ENCODE measurements around the gene DYNLL1. TPM values are rescaled to one million over a fixed set of nuclear protein-coding genes. Genes with fewer than 3 reads are reported as not detected.
A peak's percentile ranks its signal among the peaks of the same experiment; 100 is the strongest.
"Not testable (repeated sequence)": the region's sequence is repeated elsewhere in the genome, so short reads cannot be mapped to it uniquely, and the experiment has no call there.

Gene DYNLL1
- 268 TPM for polyA plus RNA-seq (2013, experiment 1 of 2)
- 269 TPM for polyA plus RNA-seq (2013, experiment 2 of 2)

DNA sequence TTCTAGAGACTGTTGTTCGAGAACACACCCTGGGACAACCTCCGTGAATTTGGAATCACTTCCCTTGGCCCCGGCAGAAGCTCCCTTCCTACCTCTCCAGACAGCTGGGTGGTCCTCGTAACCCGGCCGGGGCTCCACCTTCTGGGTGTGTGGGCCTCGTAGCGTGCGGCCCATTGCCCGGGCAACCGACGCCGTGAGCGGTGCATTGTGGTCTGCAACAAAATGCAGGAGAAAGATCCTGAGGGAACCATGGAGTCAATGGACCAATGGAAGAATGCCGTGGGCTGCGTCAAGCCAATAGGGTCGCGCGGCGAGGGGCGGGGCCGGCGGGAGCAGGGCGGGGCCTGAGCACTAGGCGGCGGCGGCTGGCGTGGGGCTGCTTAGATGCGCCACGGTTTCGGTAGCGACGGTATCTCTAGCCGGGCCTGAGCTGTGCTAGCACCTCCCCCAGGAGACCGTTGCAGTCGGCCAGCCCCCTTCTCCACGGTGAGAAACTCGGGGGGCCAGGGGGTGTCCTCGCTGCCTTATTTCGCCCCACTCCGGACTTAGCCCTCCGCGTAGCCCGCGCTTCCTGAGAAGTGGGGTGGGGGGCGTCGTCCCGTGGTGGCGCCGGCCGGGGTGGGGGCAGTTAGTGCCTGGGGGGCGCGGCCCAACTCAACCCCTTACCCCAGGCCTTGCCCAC, at the start of gene DYNLL1:
Gene DYNLL1 (plus strand): TSS at position 383 of the 682 bp plus-strand sequence. CDS start 309 bp downstream, outside the sequence.
- Histone ChIP-seq H3K4me1 (ENCODE audit: control insufficient read depth in 2 of 2, insufficient read depth in 1 of 2, low read depth in 1 of 2, low read length in 2 of 2) (peaks cover 6 to 10% of the 10 kb centered on the region in 2 donors), H3K23ac (ENCODE audit: low read depth, low read length, poor library complexity) (peak within 1 kb of the TSS; percentile 97), H3K4me2 (ENCODE audit: insufficient read depth, low read length, poor library complexity, severe bottlenecking) (peak within 1 kb of the TSS; percentile 75), H2AK5ac (ENCODE audit: low read depth, low read length) (peak within 1 kb of the TSS; percentile 65), H2BK120ac (ENCODE audit: low read depth, low read length) (no peak within 1 kb of the TSS), H3K27me3 (ENCODE audit: control insufficient read depth in 3 of 3, insufficient read depth in 3 of 3, low read depth in 1 of 3, low read length in 3 of 3) (no peaks in the 10 kb centered on the region), H3K79me1 (ENCODE audit: low read depth, low read length) (no peaks in the 10 kb centered on the region), H2BK12ac (ENCODE audit: low read length) (no peak within 1 kb of the TSS), H2AFZ (ENCODE audit: low read length) (peak within 1 kb of the TSS; percentile 86), H3K9ac (ENCODE audit: low read depth, low read length, poor library complexity) (peak within 1 kb of the TSS; percentile 85), H3K36me3 (replicated peaks in 1 of 2; ENCODE audit: control insufficient read depth in 2 of 2, insufficient read depth in 2 of 2, low read length in 2 of 2) (peaks cover 6 to 48% of the 10 kb centered on the region in 2 donors), H3K4me3 (ENCODE audit: low read length in 2 of 2) (peak within 1 kb of the TSS; percentile 86 to 88), H3K27ac (replicated peaks; ENCODE audit: low read length) (peak within 1 kb of the TSS; percentile 65), H3K4ac (ENCODE audit: low read length) (no peak within 1 kb of the TSS), H3K18ac (ENCODE audit: low read length) (peak within 1 kb of the TSS; percentile 95), H4K91ac (ENCODE audit: low read depth, low read length, poor library complexity) (no peak within 1 kb of the TSS), H2BK15ac (ENCODE audit: low read length) (no peak within 1 kb of the TSS), H2BK5ac (ENCODE audit: low read length) (peak within 1 kb of the TSS; percentile 30), H3K9me3 (replicated peaks in 1 of 2; ENCODE audit: control insufficient read depth in 2 of 2, insufficient read depth in 1 of 2, low read depth in 1 of 2, low read length in 2 of 2) (no peaks in the 10 kb centered on the region), H4K8ac (ENCODE audit: low read depth, low read length) (no peak within 1 kb of the TSS), H3K14ac (ENCODE audit: low read length) (no peak within 1 kb of the TSS)
- WGBS, 2 donors (ENCODE audit: extremely low coverage in 2 of 2, insufficient read length in 2 of 2, insufficient replicate concordance in 1 of 2): no CpG with 5 or more reads among the region's 53 CpGs
- DNase-seq (ENCODE audit: low spot score): peak; percentile 99

GRCh38 chr12:120446844-120447178, 49.1 kb upstream of the DYNLL1 start:
- not testable (repeated sequence) for H4K91ac ChIP-seq (ENCODE audit: low read depth, low read length, poor library complexity); H3K14ac ChIP-seq (ENCODE audit: low read length); H3K18ac ChIP-seq (ENCODE audit: low read length); H2BK120ac ChIP-seq (ENCODE audit: low read depth, low read length); H3K4ac ChIP-seq (ENCODE audit: low read length); H3K9me3 ChIP-seq (replicated peaks in 1 of 2; ENCODE audit: control insufficient read depth in 2 of 2, insufficient read depth in 1 of 2, low read depth in 1 of 2, low read length in 2 of 2); DNase-seq (ENCODE audit: low spot score); H3K27ac ChIP-seq (replicated peaks; ENCODE audit: low read length); H3K79me1 ChIP-seq (ENCODE audit: low read depth, low read length); H3K27me3 ChIP-seq (ENCODE audit: control insufficient read depth in 3 of 3, insufficient read depth in 3 of 3, low read depth in 1 of 3, low read length in 3 of 3); H2BK15ac ChIP-seq (ENCODE audit: low read length)
- Histone ChIP-seq H3K23ac (ENCODE audit: low read depth, low read length, poor library complexity) (peak overlapping the region; percentile 99), H3K36me3 (replicated peaks in 1 of 2; ENCODE audit: control insufficient read depth in 2 of 2, insufficient read depth in 2 of 2, low read length in 2 of 2) (peaks cover 13 to 64% of the 10 kb centered on the region in 2 donors), H3K4me2 (ENCODE audit: insufficient read depth, low read length, poor library complexity, severe bottlenecking) (peak overlapping the region; percentile 89), H3K9ac (ENCODE audit: low read depth, low read length, poor library complexity) (peak overlapping the region; percentile 97), H2AFZ (ENCODE audit: low read length) (peak overlapping the region; percentile 89), H4K8ac (ENCODE audit: low read depth, low read length) (peak overlapping the region; percentile 98), H2BK12ac (ENCODE audit: low read length) (peak overlapping the region; percentile 2), H2BK5ac (ENCODE audit: low read length) (peak overlapping the region; percentile 91), H2AK5ac (ENCODE audit: low read depth, low read length) (peak overlapping the region; percentile 91), H3K4me3 (ENCODE audit: low read length in 2 of 2) (peak overlapping the region; percentile 96 to 97), H3K4me1 (ENCODE audit: control insufficient read depth in 2 of 2, insufficient read depth in 1 of 2, low read depth in 1 of 2, low read length in 2 of 2) (peaks cover 6 to 14% of the 10 kb centered on the region in 2 donors)
- WGBS, 2 donors (ENCODE audit: extremely low coverage in 2 of 2, insufficient read length in 2 of 2, insufficient replicate concordance in 1 of 2): no CpG with 5 or more reads among the region's 17 CpGs

GRCh38 chr12:120447992-120448391, 47.9 kb upstream of the DYNLL1 start:
- Histone ChIP-seq H4K8ac (ENCODE audit: low read depth, low read length) (no peak overlapping the region), H3K36me3 (replicated peaks in 1 of 2; ENCODE audit: control insufficient read depth in 2 of 2, insufficient read depth in 2 of 2, low read length in 2 of 2) (peaks cover 14 to 69% of the 10 kb centered on the region in 2 donors), H3K9me3 (replicated peaks in 1 of 2; ENCODE audit: control insufficient read depth in 2 of 2, insufficient read depth in 1 of 2, low read depth in 1 of 2, low read length in 2 of 2) (peaks cover 0 to 1% of the 10 kb centered on the region in 2 donors), H3K4me1 (ENCODE audit: control insufficient read depth in 2 of 2, insufficient read depth in 1 of 2, low read depth in 1 of 2, low read length in 2 of 2) (peaks cover 6 to 14% of the 10 kb centered on the region in 2 donors), H3K79me1 (ENCODE audit: low read depth, low read length) (peaks cover 8% of the 10 kb centered on the region), H2BK15ac (ENCODE audit: low read length) (no peak overlapping the region), H3K18ac (ENCODE audit: low read length) (no peak overlapping the region), H4K91ac (ENCODE audit: low read depth, low read length, poor library complexity) (no peak overlapping the region), H3K27ac (replicated peaks; ENCODE audit: low read length) (no peak overlapping the region), H2BK120ac (ENCODE audit: low read depth, low read length) (no peak overlapping the region), H3K27me3 (ENCODE audit: control insufficient read depth in 3 of 3, insufficient read depth in 3 of 3, low read depth in 1 of 3, low read length in 3 of 3) (no peaks in the 10 kb centered on the region), H2AK5ac (ENCODE audit: low read depth, low read length) (no peak overlapping the region), H3K4me3 (ENCODE audit: low read length in 2 of 2) (no peak overlapping the region), H3K23ac (ENCODE audit: low read depth, low read length, poor library complexity) (no peak overlapping the region), H3K9ac (ENCODE audit: low read depth, low read length, poor library complexity) (no peak overlapping the region), H2BK12ac (ENCODE audit: low read length) (no peak overlapping the region), H2BK5ac (ENCODE audit: low read length) (no peak overlapping the region), H3K4ac (ENCODE audit: low read length) (no peak overlapping the region), H3K4me2 (ENCODE audit: insufficient read depth, low read length, poor library complexity, severe bottlenecking) (no peak overlapping the region), H2AFZ (ENCODE audit: low read length) (no peak overlapping the region), H3K14ac (ENCODE audit: low read length) (no peak overlapping the region)
- no CpG with 5 or more reads among the region's 4 CpGs for WGBS, 2 donors (ENCODE audit: extremely low coverage in 2 of 2, insufficient read length in 2 of 2, insufficient replicate concordance in 1 of 2)
- no peak for DNase-seq (ENCODE audit: low spot score)

GRCh38 chr12:120452524-120452923, 43.4 kb upstream of the DYNLL1 start:
- H3K4me2 ChIP-seq (ENCODE audit: insufficient read depth, low read length, poor library complexity, severe bottlenecking); H2AK5ac ChIP-seq (ENCODE audit: low read depth, low read length); DNase-seq (ENCODE audit: low spot score); H3K23ac ChIP-seq (ENCODE audit: low read depth, low read length, poor library complexity); H2BK5ac ChIP-seq (ENCODE audit: low read length); H3K79me1 ChIP-seq (ENCODE audit: low read depth, low read length); H2BK12ac ChIP-seq (ENCODE audit: low read length); H3K4me3 ChIP-seq (ENCODE audit: low read length in 2 of 2); H4K8ac ChIP-seq (ENCODE audit: low read depth, low read length); H2BK15ac ChIP-seq (ENCODE audit: low read length); H3K9ac ChIP-seq (ENCODE audit: low read depth, low read length, poor library complexity); H3K4ac ChIP-seq (ENCODE audit: low read length); H3K18ac ChIP-seq (ENCODE audit: low read length); H2AFZ ChIP-seq (ENCODE audit: low read length); H4K91ac ChIP-seq (ENCODE audit: low read depth, low read length, poor library complexity); H2BK120ac ChIP-seq (ENCODE audit: low read depth, low read length); H3K27ac ChIP-seq (replicated peaks; ENCODE audit: low read length); H3K4me1 ChIP-seq (ENCODE audit: control insufficient read depth in 2 of 2, insufficient read depth in 1 of 2, low read depth in 1 of 2, low read length in 2 of 2); H3K9me3 ChIP-seq (replicated peaks in 1 of 2; ENCODE audit: control insufficient read depth in 2 of 2, insufficient read depth in 1 of 2, low read depth in 1 of 2, low read length in 2 of 2); H3K27me3 ChIP-seq (ENCODE audit: control insufficient read depth in 3 of 3, insufficient read depth in 3 of 3, low read depth in 1 of 3, low read length in 3 of 3); H3K14ac ChIP-seq (ENCODE audit: low read length): not testable (repeated sequence)
- WGBS, 2 donors (ENCODE audit: extremely low coverage in 2 of 2, insufficient read length in 2 of 2, insufficient replicate concordance in 1 of 2): no CpG with 5 or more reads among the region's 5 CpGs
- peaks cover 17 to 85% of the 10 kb centered on the region in 2 donors for H3K36me3 ChIP-seq (replicated peaks in 1 of 2; ENCODE audit: control insufficient read depth in 2 of 2, insufficient read depth in 2 of 2, low read length in 2 of 2)
